Uterus (tissue), 4 donors: ENCODE measurements around the gene SUGCT. TPM values are rescaled to one million over a fixed set of nuclear protein-coding genes. Genes with fewer than 3 reads are reported as not detected.

Experiments used
- DNase-seq, 2 donors: peaks; one replicate each; pipeline ENCODE4 v3.0.0-alpha.2; 2019 to 2020
- H3K27ac ChIP-seq, 2 donors: fragments of 200-600 bp; sonication (generic); 1 replicate in 1 of 2; 2 replicates in 1 of 2; pipeline ENCODE4 v1.5.1; 2016 to 2018
- H3K27me3 ChIP-seq, 2 donors: fragments of 200-600 bp; sonication (generic); one replicate each; pipeline ENCODE4 v1.5.1; 2018 to 2019; ENCODE audit warnings: control low read depth in 1 of 2
- H3K36me3 ChIP-seq, 2 donors: fragments of 200-600 bp; sonication (generic); one replicate each; pipeline ENCODE4 v1.5.1; 2019; ENCODE audit warnings: control low read depth in 1 of 2
- H3K4me1 ChIP-seq, 2 donors: fragments of 200-600 bp; sonication (generic); one replicate each; pipeline ENCODE4 v1.5.1; 2018 to 2019; ENCODE audit warnings: control low read depth in 1 of 2
- H3K4me3 ChIP-seq, 2 donors: fragments of 200-600 bp; sonication (generic); 1 replicate in 1 of 2; 2 replicates in 1 of 2; pipeline ENCODE4 v1.5.1; 2018 to 2019; ENCODE audit warnings: mild to moderate bottlenecking in 1 of 2
- H3K9me3 ChIP-seq, 2 donors: fragments of 200-600 bp; sonication (generic); one replicate each; pipeline ENCODE4 v1.5.1; 2019; ENCODE audit warnings: control low read depth in 1 of 2
- CTCF ChIP-seq, 4 experiments: fragments of 200-600 bp in 2 of 4; fragments of 450-650 bp in 2 of 4; sonication (generic) in 2 of 4; IDR thresholded peaks; one replicate each; pipeline ENCODE4 v1.5.1; 2016 to 2019; ENCODE audit warnings: antibody characterized with exemption in 4 of 4, mild to moderate bottlenecking in 2 of 4, moderate library complexity in 1 of 4
- POLR2A ChIP-seq, 2 donors: fragments of 450-650 bp; IDR thresholded peaks; one replicate each; pipeline ENCODE4 v1.6.1; 2016; ENCODE audit warnings: antibody characterized with exemption in 2 of 2, mild to moderate bottlenecking in 1 of 2, moderate library complexity in 1 of 2
- intact Hi-C: fragments of 100-400 bp; cut with DNase I; formaldehyde crosslinking; loops from one replicate; pipeline ENCODE4 v1.15.1; 2023; ENCODE audit warnings: low total_unique reads
- total RNA-seq, 4 donors: library from RNA; depleted of rRNA in 3 of 4; stranded (reverse); fragments of >200 nt in 3 of 4; gene quantifications; one replicate each; pipeline versions ENCODE4 v1.1.0 to v1.2.4, GENCODE V29; 2014 to 2023
- donor health status: DM: yes; HTN: yes; CAD: no.

SUGCT gene
- total RNA-seq, 4 donors from 2014 or later: 2.0 to 9.6 (median 6.3) TPM; not detected in 1

- no peak overlapping the region for H3K27ac ChIP-seq
- H3K4me3 ChIP-seq: no peak overlapping the region
- intact Hi-C loops: no loop called here
- H3K27me3 ChIP-seq: no peaks in the 10 kb centered on the region
- DNase-seq: no peak
- H3K9me3 ChIP-seq: no peaks in the 10 kb centered on the region
- H3K36me3 ChIP-seq: no peaks in the 10 kb centered on the region
- no peaks in the 10 kb centered on the region for H3K4me1 ChIP-seq
- no peak for TF ChIP-seq CTCF (IDR thresholded peaks at IDR 0.05)
- no peak for TF ChIP-seq POLR2A (IDR thresholded peaks at IDR 0.05)
Measured at GRCh38 chr7:40698214-40698920, 563.6 kb downstream of the SUGCT start.

GRCh38 chr7:40698921-40699260 is 564.1 kb downstream of the SUGCT start:
- no peak overlapping the region for H3K27ac ChIP-seq
- no peaks in the 10 kb centered on the region for H3K36me3 ChIP-seq
- TF ChIP-seq POLR2A (IDR thresholded peaks at IDR 0.05) (no peak), CTCF (IDR thresholded peaks at IDR 0.05) (no peak)
- no peak overlapping the region for H3K4me3 ChIP-seq
- H3K9me3 ChIP-seq: no peaks in the 10 kb centered on the region
- no peaks in the 10 kb centered on the region for H3K4me1 ChIP-seq
- no peak for DNase-seq
- H3K27me3 ChIP-seq: no peaks in the 10 kb centered on the region
- intact Hi-C loops: no loop called here

- H3K9me3 ChIP-seq: no peaks in the 10 kb centered on the region
- no peak overlapping the region for H3K4me3 ChIP-seq
- no peaks in the 10 kb centered on the region for H3K27me3 ChIP-seq
- no peaks in the 10 kb centered on the region for H3K36me3 ChIP-seq
- no peak for DNase-seq
- TF ChIP-seq POLR2A (IDR thresholded peaks at IDR 0.05) (no peak), CTCF (IDR thresholded peaks at IDR 0.05) (no peak)
- H3K4me1 ChIP-seq: no peaks in the 10 kb centered on the region
- no peak overlapping the region for H3K27ac ChIP-seq
- intact Hi-C loops: no loop called here
Measured at GRCh38 chr7:40700653-40701421, 566.0 kb downstream of the SUGCT start.

- TF ChIP-seq POLR2A (IDR thresholded peaks at IDR 0.05): no peak
- TF ChIP-seq CTCF (IDR thresholded peaks at IDR 0.05): no peak
- no peaks in the 10 kb centered on the region for H3K27me3 ChIP-seq
- no peaks in the 10 kb centered on the region for H3K36me3 ChIP-seq
- DNase-seq: no peak
- no peaks in the 10 kb centered on the region for H3K4me1 ChIP-seq
- H3K9me3 ChIP-seq: no peaks in the 10 kb centered on the region
- no peak overlapping the region for H3K4me3 ChIP-seq
- intact Hi-C loops: no loop called here
- no peak overlapping the region for H3K27ac ChIP-seq
Measured at GRCh38 chr7:40701836-40702551, 567.2 kb downstream of the SUGCT start.

GRCh38 chr7:40704172-40704571 is 569.4 kb downstream of the SUGCT start:
- H3K27ac ChIP-seq: no peak overlapping the region
- H3K36me3 ChIP-seq: no peaks in the 10 kb centered on the region
- DNase-seq: no peak
- H3K4me3 ChIP-seq: no peak overlapping the region
- no peaks in the 10 kb centered on the region for H3K4me1 ChIP-seq
- no peaks in the 10 kb centered on the region for H3K9me3 ChIP-seq
- TF ChIP-seq POLR2A (IDR thresholded peaks at IDR 0.05): no peak
- no peak for TF ChIP-seq CTCF (IDR thresholded peaks at IDR 0.05)
- intact Hi-C loops: no loop called here
- H3K27me3 ChIP-seq: no peaks in the 10 kb centered on the region
